Liver (tissue), 9 donors: Measurements from ENCODE around the gene CST4. TPM values are rescaled to one million over a fixed set of nuclear protein-coding genes. Genes with fewer than 3 reads are reported as not detected.

Experiments used
- DNase-seq: peaks from one replicate; pipeline ENCODE4 v3.0.0-alpha.2; 2017; ENCODE audit warnings: low spot score
- H3K27ac ChIP-seq, 2 donors: one replicate each; pipeline ENCODE4 v1.7.0; 2013; ENCODE audit warnings: inconsistent platforms in 2 of 2, low read length in 2 of 2, control low read depth in 1 of 2, low read depth in 1 of 2, mild to moderate bottlenecking in 1 of 2
- H3K27me3 ChIP-seq, 4 donors: one replicate each; pipeline versions ENCODE4 v1.6.1 to v1.7.0; 2013; ENCODE audit warnings: low read length in 3 of 4, inconsistent platforms in 1 of 4, mild to moderate bottlenecking in 1 of 4, moderate library complexity in 1 of 4; ENCODE audit not compliant: control insufficient read depth in 4 of 4, insufficient read depth in 4 of 4
- H3K36me3 ChIP-seq, 4 donors: one replicate each; pipeline versions ENCODE4 v1.6.1 to v1.7.0; 2013; ENCODE audit warnings: low read length in 3 of 4, mild to moderate bottlenecking in 3 of 4, low read depth in 1 of 4, moderate library complexity in 1 of 4; ENCODE audit not compliant: control insufficient read depth in 4 of 4, insufficient read depth in 3 of 4
- H3K4me1 ChIP-seq, 4 donors: one replicate each; pipeline versions ENCODE4 v1.6.1 to v1.7.0; 2013; ENCODE audit warnings: low read length in 3 of 4, mild to moderate bottlenecking in 3 of 4, moderate library complexity in 1 of 4; ENCODE audit not compliant: control insufficient read depth in 4 of 4, insufficient read depth in 4 of 4
- H3K4me3 ChIP-seq, 3 donors: one replicate each; pipeline versions ENCODE4 v1.6.1 to v1.7.0; 2013; ENCODE audit warnings: low read length in 3 of 3, control low read depth in 1 of 3, low read depth in 1 of 3, mild to moderate bottlenecking in 1 of 3
- H3K9ac ChIP-seq, 2 donors: one replicate each; pipeline ENCODE4 v1.7.0; 2013; ENCODE audit warnings: low read length in 2 of 2, mild to moderate bottlenecking in 2 of 2, moderate library complexity in 2 of 2, control low read depth in 1 of 2, low read depth in 1 of 2
- H3K9me3 ChIP-seq, 4 donors: one replicate each; pipeline versions ENCODE4 v1.6.1 to v1.7.0; 2013; ENCODE audit warnings: low read length in 3 of 4; ENCODE audit not compliant: control insufficient read depth in 4 of 4
- EGR1 ChIP-seq, 2 donors: IDR thresholded peaks; 2 replicates each; pipeline ENCODE4 v1.6.1; 2016 to 2018; ENCODE audit warnings: antibody characterized with exemption in 2 of 2, low read depth in 2 of 2
- FOXA2 ChIP-seq: IDR thresholded peaks from 2 replicates; pipeline ENCODE4 v1.6.1; 2016; ENCODE audit warnings: antibody characterized with exemption
- GABPA ChIP-seq, 2 donors: IDR thresholded peaks in 1 of 2; conservative IDR thresholded peaks in 1 of 2; 2 replicates each; pipeline ENCODE4 v1.6.1; 2016; ENCODE audit warnings: antibody characterized with exemption in 2 of 2, mild to moderate bottlenecking in 1 of 2, moderate library complexity in 1 of 2
- HNF4A ChIP-seq, 2 donors: conservative IDR thresholded peaks; 2 replicates each; pipeline ENCODE4 v1.6.1; 2016; ENCODE audit warnings: antibody characterized with exemption in 2 of 2, mild to moderate bottlenecking in 2 of 2
- JUND ChIP-seq, 2 donors: IDR thresholded peaks; 2 replicates each; pipeline ENCODE4 v1.6.1; 2016; ENCODE audit warnings: antibody characterized with exemption in 2 of 2
- NR2F2 ChIP-seq: IDR thresholded peaks from 2 replicates; pipeline ENCODE4 v1.6.1; 2016; ENCODE audit warnings: antibody characterized with exemption
- RXRA ChIP-seq, 2 donors: IDR thresholded peaks; 2 replicates each; pipeline ENCODE4 v1.6.1; 2017 to 2018; ENCODE audit warnings: antibody characterized with exemption in 2 of 2, mild to moderate bottlenecking in 1 of 2
- TAF1 ChIP-seq: conservative IDR thresholded peaks from 2 replicates; pipeline ENCODE4 v1.6.1; 2016; ENCODE audit warnings: antibody characterized with exemption, mild to moderate bottlenecking
- YY1 ChIP-seq: IDR thresholded peaks from 2 replicates; pipeline ENCODE4 v1.6.1; 2016; ENCODE audit warnings: antibody characterized with exemption, mild to moderate bottlenecking
- WGBS: extraction: QIAGEN DNeasy Blood & Tissue Kit; methylation state at CpG from one replicate; pipeline ENCODE4 v1.1.7; 2013; 5-methylcytosine and 5-hydroxymethylcytosine counted together
- polyA plus RNA-seq, 2 donors: library from polyadenylated mRNA; stranded (reverse) in 1 of 2; unstranded in 1 of 2; fragments of 200-250 nt in 1 of 2; fragments of >200 nt in 1 of 2; fragmentation: Nextera tagmentation in 1 of 2; extraction: Ambion mirVana in 1 of 2; gene quantifications; one replicate each; pipeline versions ENCODE4 v1.2.1 to v1.2.3, GENCODE V29; 2013 to 2015
- total RNA-seq, 2 donors: library from RNA; depleted of rRNA; stranded (reverse); fragments of >200 nt; gene quantifications; one replicate each; pipeline ENCODE4 v1.2.3, GENCODE V29; 2014
- TF ChIP-seq, protein P1 (sequence below): fragments of 150-350 bp; IDR thresholded peaks from 2 replicates; pipeline ENCODE4 v1.5.1; 2017; ENCODE audit warnings: improper control_type of control experiment, low read depth, low read length; ENCODE audit not compliant: missing input control
- TF ChIP-seq, protein P2 (sequence below): IDR thresholded peaks from 2 replicates; pipeline ENCODE4 v1.6.1; 2016; ENCODE audit warnings: antibody characterized with exemption
- TF ChIP-seq, protein P3 (sequence below): IDR thresholded peaks from 2 replicates; pipeline ENCODE4 v1.6.1; 2016; ENCODE audit warnings: antibody characterized with exemption, mild to moderate bottlenecking
- TF ChIP-seq, protein P4 (sequence below): IDR thresholded peaks from 2 replicates; pipeline ENCODE4 v1.6.1; 2016; ENCODE audit warnings: antibody characterized with exemption
- donor health status: healthy.
- donor health status: healthy.
- donor health status: healthy.
- donor health status: healthy.
- donor health status: healthy.

Gene CST4
- total and polyA plus RNA-seq, 4 donors = not detected

DNA sequence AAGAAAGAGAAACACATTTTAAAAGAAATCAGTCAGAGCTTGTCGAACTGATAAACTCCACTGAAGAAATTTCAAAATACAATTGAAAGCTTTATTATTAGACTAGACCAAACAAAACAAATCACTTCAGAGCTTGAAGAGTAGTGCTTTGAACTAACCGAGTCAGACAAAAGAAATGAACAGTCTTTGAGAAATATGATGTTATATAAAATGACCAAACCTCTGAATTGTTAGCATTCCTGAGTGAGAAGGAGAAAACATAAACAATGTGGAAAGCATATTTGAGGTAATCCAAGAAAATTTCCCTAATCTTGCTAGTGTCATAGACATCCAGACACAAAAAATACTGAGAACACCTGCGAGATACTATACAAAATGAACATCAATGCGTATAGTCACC, 13.2 kb upstream of the CST4 start:
- WGBS = 84% methylated on average over 4 of the region's 4 CpGs
- Histone ChIP-seq H3K4me3 (no peak overlapping the region), H3K9me3 (no peaks in the 10 kb centered on the region), H3K4me1 (no peaks in the 10 kb centered on the region), H3K27ac (no peak overlapping the region), H3K36me3 (no peaks in the 10 kb centered on the region), H3K27me3 (peaks cover 0 to 3% (median under 1%) of the 10 kb centered on the region in 4 donors), H3K9ac (no peak overlapping the region)
- TF ChIP-seq TAF1 (no peak), NR2F2 (no peak), GABPA (IDR thresholded peaks at IDR 0.05 in 1 of 2, conservative IDR thresholded peaks at IDR 0.05 in 1 of 2) (no peak)
- TF ChIP-seq, protein P1, sequence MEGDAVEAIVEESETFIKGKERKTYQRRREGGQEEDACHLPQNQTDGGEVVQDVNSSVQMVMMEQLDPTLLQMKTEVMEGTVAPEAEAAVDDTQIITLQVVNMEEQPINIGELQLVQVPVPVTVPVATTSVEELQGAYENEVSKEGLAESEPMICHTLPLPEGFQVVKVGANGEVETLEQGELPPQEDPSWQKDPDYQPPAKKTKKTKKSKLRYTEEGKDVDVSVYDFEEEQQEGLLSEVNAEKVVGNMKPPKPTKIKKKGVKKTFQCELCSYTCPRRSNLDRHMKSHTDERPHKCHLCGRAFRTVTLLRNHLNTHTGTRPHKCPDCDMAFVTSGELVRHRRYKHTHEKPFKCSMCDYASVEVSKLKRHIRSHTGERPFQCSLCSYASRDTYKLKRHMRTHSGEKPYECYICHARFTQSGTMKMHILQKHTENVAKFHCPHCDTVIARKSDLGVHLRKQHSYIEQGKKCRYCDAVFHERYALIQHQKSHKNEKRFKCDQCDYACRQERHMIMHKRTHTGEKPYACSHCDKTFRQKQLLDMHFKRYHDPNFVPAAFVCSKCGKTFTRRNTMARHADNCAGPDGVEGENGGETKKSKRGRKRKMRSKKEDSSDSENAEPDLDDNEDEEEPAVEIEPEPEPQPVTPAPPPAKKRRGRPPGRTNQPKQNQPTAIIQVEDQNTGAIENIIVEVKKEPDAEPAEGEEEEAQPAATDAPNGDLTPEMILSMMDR = no peak
- DNase-seq = no peak

DNA sequence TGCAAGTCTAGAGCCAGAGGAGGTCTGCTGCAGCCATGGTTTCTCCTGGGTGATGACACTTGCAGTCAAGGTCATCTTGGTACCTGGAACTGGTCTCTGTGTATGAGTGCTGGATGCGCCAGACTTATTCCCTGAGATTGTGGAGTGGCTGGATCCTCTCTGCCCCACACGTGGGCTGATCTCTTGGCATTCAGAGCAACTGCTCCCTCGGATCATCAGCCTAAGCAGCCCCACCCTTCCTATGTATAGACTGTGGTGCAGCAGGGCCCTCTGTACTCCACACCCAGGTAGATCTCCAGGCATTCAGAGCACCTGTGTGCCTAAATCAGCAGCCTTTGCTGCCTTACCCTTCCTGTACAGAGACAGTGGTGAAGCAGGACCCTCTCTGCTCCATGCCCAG, 12.1 kb upstream of the CST4 start:
- no peak overlapping the region for H3K27ac ChIP-seq
- TF ChIP-seq, protein P2, sequence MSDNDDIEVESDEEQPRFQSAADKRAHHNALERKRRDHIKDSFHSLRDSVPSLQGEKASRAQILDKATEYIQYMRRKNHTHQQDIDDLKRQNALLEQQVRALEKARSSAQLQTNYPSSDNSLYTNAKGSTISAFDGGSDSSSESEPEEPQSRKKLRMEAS = no peak
- TF ChIP-seq JUND (IDR thresholded peaks at IDR 0.05) = no peak
- TF ChIP-seq, protein P1 = no peak
- TF ChIP-seq HNF4A (conservative IDR thresholded peaks at IDR 0.05) = no peak
- no peak for TF ChIP-seq GABPA (IDR thresholded peaks at IDR 0.05 in 1 of 2, conservative IDR thresholded peaks at IDR 0.05 in 1 of 2)
- TF ChIP-seq, protein P3, sequence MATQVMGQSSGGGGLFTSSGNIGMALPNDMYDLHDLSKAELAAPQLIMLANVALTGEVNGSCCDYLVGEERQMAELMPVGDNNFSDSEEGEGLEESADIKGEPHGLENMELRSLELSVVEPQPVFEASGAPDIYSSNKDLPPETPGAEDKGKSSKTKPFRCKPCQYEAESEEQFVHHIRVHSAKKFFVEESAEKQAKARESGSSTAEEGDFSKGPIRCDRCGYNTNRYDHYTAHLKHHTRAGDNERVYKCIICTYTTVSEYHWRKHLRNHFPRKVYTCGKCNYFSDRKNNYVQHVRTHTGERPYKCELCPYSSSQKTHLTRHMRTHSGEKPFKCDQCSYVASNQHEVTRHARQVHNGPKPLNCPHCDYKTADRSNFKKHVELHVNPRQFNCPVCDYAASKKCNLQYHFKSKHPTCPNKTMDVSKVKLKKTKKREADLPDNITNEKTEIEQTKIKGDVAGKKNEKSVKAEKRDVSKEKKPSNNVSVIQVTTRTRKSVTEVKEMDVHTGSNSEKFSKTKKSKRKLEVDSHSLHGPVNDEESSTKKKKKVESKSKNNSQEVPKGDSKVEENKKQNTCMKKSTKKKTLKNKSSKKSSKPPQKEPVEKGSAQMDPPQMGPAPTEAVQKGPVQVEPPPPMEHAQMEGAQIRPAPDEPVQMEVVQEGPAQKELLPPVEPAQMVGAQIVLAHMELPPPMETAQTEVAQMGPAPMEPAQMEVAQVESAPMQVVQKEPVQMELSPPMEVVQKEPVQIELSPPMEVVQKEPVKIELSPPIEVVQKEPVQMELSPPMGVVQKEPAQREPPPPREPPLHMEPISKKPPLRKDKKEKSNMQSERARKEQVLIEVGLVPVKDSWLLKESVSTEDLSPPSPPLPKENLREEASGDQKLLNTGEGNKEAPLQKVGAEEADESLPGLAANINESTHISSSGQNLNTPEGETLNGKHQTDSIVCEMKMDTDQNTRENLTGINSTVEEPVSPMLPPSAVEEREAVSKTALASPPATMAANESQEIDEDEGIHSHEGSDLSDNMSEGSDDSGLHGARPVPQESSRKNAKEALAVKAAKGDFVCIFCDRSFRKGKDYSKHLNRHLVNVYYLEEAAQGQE = no peak
- no peak for TF ChIP-seq EGR1 (IDR thresholded peaks at IDR 0.05; ENCODE audit: low read depth in 2 of 2)
- no peak for TF ChIP-seq YY1
- no peak for TF ChIP-seq RXRA (IDR thresholded peaks at IDR 0.05)
- TF ChIP-seq, protein P4, sequence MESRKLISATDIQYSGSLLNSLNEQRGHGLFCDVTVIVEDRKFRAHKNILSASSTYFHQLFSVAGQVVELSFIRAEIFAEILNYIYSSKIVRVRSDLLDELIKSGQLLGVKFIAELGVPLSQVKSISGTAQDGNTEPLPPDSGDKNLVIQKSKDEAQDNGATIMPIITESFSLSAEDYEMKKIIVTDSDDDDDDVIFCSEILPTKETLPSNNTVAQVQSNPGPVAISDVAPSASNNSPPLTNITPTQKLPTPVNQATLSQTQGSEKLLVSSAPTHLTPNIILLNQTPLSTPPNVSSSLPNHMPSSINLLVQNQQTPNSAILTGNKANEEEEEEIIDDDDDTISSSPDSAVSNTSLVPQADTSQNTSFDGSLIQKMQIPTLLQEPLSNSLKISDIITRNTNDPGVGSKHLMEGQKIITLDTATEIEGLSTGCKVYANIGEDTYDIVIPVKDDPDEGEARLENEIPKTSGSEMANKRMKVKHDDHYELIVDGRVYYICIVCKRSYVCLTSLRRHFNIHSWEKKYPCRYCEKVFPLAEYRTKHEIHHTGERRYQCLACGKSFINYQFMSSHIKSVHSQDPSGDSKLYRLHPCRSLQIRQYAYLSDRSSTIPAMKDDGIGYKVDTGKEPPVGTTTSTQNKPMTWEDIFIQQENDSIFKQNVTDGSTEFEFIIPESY = no peak
- TF ChIP-seq NR2F2 = no peak
- no peak for TF ChIP-seq FOXA2
- 79% methylated on average over 3 of the region's 3 CpGs for WGBS
- no peak overlapping the region for H3K4me3 ChIP-seq
- no peaks in the 10 kb centered on the region for H3K9me3 ChIP-seq
- H3K36me3 ChIP-seq = no peaks in the 10 kb centered on the region
- H3K27me3 ChIP-seq = peaks cover 0 to 3% (median under 1%) of the 10 kb centered on the region in 4 donors
- no peak overlapping the region for H3K9ac ChIP-seq
- no peaks in the 10 kb centered on the region for H3K4me1 ChIP-seq
- DNase-seq = no peak
